ENCODE results near the gene PTPRA. TPM values are rescaled to one million over a fixed set of nuclear protein-coding genes. Genes with fewer than 3 reads are reported as not detected.
A peak's percentile ranks its signal among the peaks of the same experiment; 100 is the strongest.

The PTPRA gene
- total RNA-seq, 2 experiments from 2014 or later: 58.5 to 86.3 TPM

GRCh38 chr20:2858591-2858990 is 14.7 kb upstream of the PTPRA start:
- H3K4me3 Mint-ChIP-seq: no peak overlapping the region
- ChIA-PET CTCF (interaction anchor here (1.0 to 1.1 kb wide), 2 partner anchors 10 to 18 kb away, joined by 3 to 4 read pairs; partner anchors contain the start of genes PCED1A and VPS16), POLR2A (interaction anchor here (0.6 kb wide), 1 partner anchor 67 kb away, joined by 3 read pairs; no protein-coding TSS in a partner anchor)
- ATAC-seq (no peak), DNase-seq (no peak)
- no peaks in the 10 kb centered on the region for H3K9me3 Mint-ChIP-seq (ENCODE audit: low read depth)
- intact Hi-C loops (cut with DNase I, micrococcal nuclease): no loop called here
- peaks cover 3% of the 10 kb centered on the region for H3K36me3 Mint-ChIP-seq (ENCODE audit: low read depth)
- H3K27me3 Mint-ChIP-seq: no peaks in the 10 kb centered on the region
- H3K4me1 Mint-ChIP-seq: peaks cover 3% of the 10 kb centered on the region
- no peak overlapping the region for H3K27ac Mint-ChIP-seq

- DNase-seq (no peak), ATAC-seq (no peak)
- H3K27me3 Mint-ChIP-seq: no peaks in the 10 kb centered on the region
- H3K36me3 Mint-ChIP-seq (ENCODE audit: low read depth): peaks cover 5% of the 10 kb centered on the region
- CTCF ChIA-PET: interaction anchor here (1.0 kb wide), 1 partner anchor 11 kb away, joined by 4 read pairs; no protein-coding TSS in a partner anchor
- POLR2A ChIA-PET: no interaction called here
- intact Hi-C loops (cut with DNase I, micrococcal nuclease): no loop called here
- H3K27ac Mint-ChIP-seq: no peak overlapping the region
- H3K4me1 Mint-ChIP-seq: peaks cover 3% of the 10 kb centered on the region
- no peak overlapping the region for H3K4me3 Mint-ChIP-seq
- no peaks in the 10 kb centered on the region for H3K9me3 Mint-ChIP-seq (ENCODE audit: low read depth)
These were observed 13.8 kb upstream of the PTPRA start for GRCh38 chr20:2859330-2860121.

GRCh38 chr20:2864626-2865025 is 8.7 kb upstream of the PTPRA start:
- Mint-ChIP-seq H3K4me3 (no peak overlapping the region), H3K36me3 (ENCODE audit: low read depth) (peaks cover 9% of the 10 kb centered on the region), H3K4me1 (peaks cover 21% of the 10 kb centered on the region), H3K27ac (no peak overlapping the region), H3K27me3 (no peaks in the 10 kb centered on the region), H3K9me3 (ENCODE audit: low read depth) (no peaks in the 10 kb centered on the region)
- DNase-seq (no peak), ATAC-seq (no peak)
- intact Hi-C loops (cut with DNase I, micrococcal nuclease): no loop called here
- ChIA-PET CTCF (interaction anchor here (0.7 to 1.5 kb wide), 5 partner anchors 9 to 189 kb away, joined by 3 to 6 read pairs (median 4); no protein-coding TSS in a partner anchor), POLR2A (interaction anchor here (0.6 kb wide), 1 partner anchor 14 kb away, joined by 3 read pairs; no protein-coding TSS in a partner anchor)

- DNase-seq: no peak
- ChIA-PET CTCF (interaction anchor here (0.6 to 1.5 kb wide), 7 partner anchors 10 to 188 kb away, joined by 3 to 6 read pairs (median 3); no protein-coding TSS in a partner anchor), POLR2A (interaction anchor here (0.6 kb wide), 1 partner anchor 14 kb away, joined by 3 read pairs; no protein-coding TSS in a partner anchor)
- Mint-ChIP-seq H3K36me3 (ENCODE audit: low read depth) (peaks cover 9% of the 10 kb centered on the region), H3K27ac (peak overlapping the region; percentile 11), H3K9me3 (ENCODE audit: low read depth) (no peaks in the 10 kb centered on the region), H3K27me3 (no peaks in the 10 kb centered on the region), H3K4me3 (no peak overlapping the region), H3K4me1 (peaks cover 21% of the 10 kb centered on the region)
- intact Hi-C loops (cut with DNase I, micrococcal nuclease): no loop called here
- no peak for ATAC-seq
These were observed 8.2 kb upstream of the PTPRA start for GRCh38 chr20:2865101-2865500.

GRCh38 chr20:2865630-2866029 is 7.7 kb upstream of the PTPRA start:
- Mint-ChIP-seq H3K4me1 (peaks cover 25% of the 10 kb centered on the region), H3K4me3 (no peak overlapping the region), H3K27ac (no peak overlapping the region), H3K9me3 (ENCODE audit: low read depth) (no peaks in the 10 kb centered on the region), H3K36me3 (ENCODE audit: low read depth) (peaks cover 9% of the 10 kb centered on the region), H3K27me3 (no peaks in the 10 kb centered on the region)
- ChIA-PET CTCF (interaction anchor here (0.6 to 1.5 kb wide), 9 partner anchors 10 to 195 kb away, joined by 3 to 6 read pairs (median 4); no protein-coding TSS in a partner anchor), POLR2A (no interaction called here)
- intact Hi-C loops (cut with DNase I, micrococcal nuclease): no loop called here
- ATAC-seq (peak; percentile 67), DNase-seq (peak; percentile 32)

- H3K27me3 Mint-ChIP-seq: no peaks in the 10 kb centered on the region
- intact Hi-C loops (cut with DNase I, micrococcal nuclease): no loop called here
- ChIA-PET POLR2A (no interaction called here), CTCF (interaction anchor here (0.6 to 1.0 kb wide), 2 partner anchors 177 to 195 kb away, joined by 4 read pairs; no protein-coding TSS in a partner anchor)
- no peaks in the 10 kb centered on the region for H3K9me3 Mint-ChIP-seq (ENCODE audit: low read depth)
- H3K4me1 Mint-ChIP-seq: peaks cover 31% of the 10 kb centered on the region
- no peak for DNase-seq
- H3K4me3 Mint-ChIP-seq: no peak overlapping the region
- no peak for ATAC-seq
- H3K36me3 Mint-ChIP-seq (ENCODE audit: low read depth): peaks cover 6% of the 10 kb centered on the region
- H3K27ac Mint-ChIP-seq: no peak overlapping the region
These were observed 7.0 kb upstream of the PTPRA start for GRCh38 chr20:2866236-2866635.

- ChIA-PET POLR2A (interaction anchor here (0.7 kb wide), 1 partner anchor 290 kb away, joined by 3 read pairs; no protein-coding TSS in a partner anchor), CTCF (interaction anchor here (0.9 to 1.0 kb wide), 2 partner anchors 70 to 134 kb away, joined by 4 read pairs; no protein-coding TSS in a partner anchor)
- Mint-ChIP-seq H3K27ac (no peak overlapping the region), H3K4me3 (no peak overlapping the region), H3K36me3 (ENCODE audit: low read depth) (peaks cover 6% of the 10 kb centered on the region), H3K27me3 (no peaks in the 10 kb centered on the region), H3K4me1 (peaks cover 36% of the 10 kb centered on the region), H3K9me3 (ENCODE audit: low read depth) (no peaks in the 10 kb centered on the region)
- ATAC-seq (no peak), DNase-seq (no peak)
- intact Hi-C loops (cut with DNase I, micrococcal nuclease): no loop called here
These were observed 6.0 kb upstream of the PTPRA start for GRCh38 chr20:2867081-2867864.

- H3K4me3 Mint-ChIP-seq: no peak overlapping the region
- POLR2A ChIA-PET: no interaction called here
- H3K36me3 Mint-ChIP-seq (ENCODE audit: low read depth): peaks cover 9% of the 10 kb centered on the region
- no peaks in the 10 kb centered on the region for H3K9me3 Mint-ChIP-seq (ENCODE audit: low read depth)
- no peak for DNase-seq
- CTCF ChIA-PET: interaction anchor here (0.9 kb wide), 1 partner anchor 15 kb away, joined by 4 read pairs; no protein-coding TSS in a partner anchor
- intact Hi-C loops (cut with DNase I, micrococcal nuclease): no loop called here
- peaks cover 37% of the 10 kb centered on the region for H3K4me1 Mint-ChIP-seq
- no peaks in the 10 kb centered on the region for H3K27me3 Mint-ChIP-seq
- no peak for ATAC-seq
- no peak overlapping the region for H3K27ac Mint-ChIP-seq
These were observed 3.9 kb upstream of the PTPRA start for GRCh38 chr20:2869381-2869780.

- Mint-ChIP-seq H3K27ac (peak overlapping the region; percentile 63), H3K4me3 (no peak overlapping the region), H3K27me3 (no peaks in the 10 kb centered on the region), H3K36me3 (ENCODE audit: low read depth) (peaks cover 18% of the 10 kb centered on the region), H3K9me3 (ENCODE audit: low read depth) (no peaks in the 10 kb centered on the region), H3K4me1 (peaks cover 45% of the 10 kb centered on the region)
- DNase-seq (no peak), ATAC-seq (no peak)
- intact Hi-C loops (cut with DNase I, micrococcal nuclease): loop anchor here in 1 of 2 experiments (5.0 kb wide), 3 partner anchors 119 to 896 kb away; partner anchors contain the start of genes ADISSP and DDRGK1
- CTCF ChIA-PET: interaction anchor here (0.6 to 1.2 kb wide), 3 partner anchors 115 to 343 kb away, joined by 3 read pairs; no protein-coding TSS in a partner anchor
- POLR2A ChIA-PET: no interaction called here
These were observed 2.2 kb upstream of the PTPRA start for GRCh38 chr20:2871111-2871465.

GRCh38 chr20:2871661-2872458 is 1.4 kb upstream of the PTPRA start:
- Mint-ChIP-seq H3K27me3 (no peaks in the 10 kb centered on the region), H3K4me3 (peak overlapping the region; percentile 84), H3K36me3 (ENCODE audit: low read depth) (peaks cover 23% of the 10 kb centered on the region), H3K4me1 (peaks cover 50% of the 10 kb centered on the region), H3K27ac (peak overlapping the region; percentile 95), H3K9me3 (ENCODE audit: low read depth) (no peaks in the 10 kb centered on the region)
- ATAC-seq: peak; percentile 7
- ChIA-PET CTCF (interaction anchor here (1.2 kb wide), 1 partner anchor 114 kb away, joined by 3 read pairs; no protein-coding TSS in a partner anchor), POLR2A (interaction anchor here (0.8 to 1.1 kb wide), 2 partner anchors 139 to 184 kb away, joined by 3 to 5 read pairs; no protein-coding TSS in a partner anchor)
- no peak for DNase-seq
- intact Hi-C loops (cut with DNase I, micrococcal nuclease): loop anchor here (2.0 to 5.0 kb wide), 8 partner anchors 31 to 895 kb away; partner anchors contain the start of genes ADISSP (in 1 of the 2), DDRGK1 (in 1 of the 2), FASTKD5 (in 1 of the 2) and MRPS26 (in 1 of the 2)

Measured in activated CD4-positive, alpha-beta T cell treated with anti-CD3 and anti-CD28 coated beads for 36 hours (primary cell).